Adrenal gland (tissue), 5 donors: ENCODE results near the gene RSPH3.

Source experiments
- POLR2A ChIP-seq, 2 donors: fragments of 450-650 bp; IDR thresholded peaks; one replicate each; pipeline ENCODE4 v1.6.1; 2017; ENCODE audit warnings: antibody characterized with exemption in 2 of 2, mild to moderate bottlenecking in 2 of 2, moderate library complexity in 1 of 2
- TF ChIP-seq, protein P1 (sequence below), 6 experiments: fragments of 450-650 bp in 4 of 6; fragments of 200-600 bp in 2 of 6; sonication (generic) in 1 of 6; IDR thresholded peaks; 1 replicate in 5 of 6; 2 replicates in 1 of 6; pipeline versions ENCODE4 v1.5.1 to v1.8.0; 2016 to 2021; ENCODE audit warnings: antibody characterized with exemption in 6 of 6, mild to moderate bottlenecking in 2 of 6, moderate library complexity in 1 of 6
- donor health status: DM: no; HTN: no; CAD: no.

DNA sequence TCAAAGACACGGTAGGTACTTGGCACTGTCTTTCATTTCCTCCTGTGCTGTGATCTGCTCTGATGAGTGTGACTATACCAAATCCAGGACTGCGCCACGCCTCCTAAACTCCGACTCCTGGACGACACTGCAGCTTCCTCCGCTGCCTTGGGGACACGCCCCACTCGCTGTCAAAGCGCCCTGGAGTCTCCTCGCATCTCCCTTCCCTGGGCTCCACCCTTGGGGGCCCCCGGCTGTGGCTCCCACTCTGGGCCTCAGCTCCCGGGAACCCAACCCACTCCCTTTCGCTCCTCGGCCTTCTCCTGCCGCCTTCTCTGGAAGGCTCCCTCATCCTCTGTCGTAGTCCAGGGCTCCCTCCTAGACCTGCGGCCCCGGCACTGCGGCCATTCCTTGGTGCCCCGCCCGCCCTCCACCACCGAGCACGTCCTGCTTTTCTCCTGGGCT, 61.2 kb downstream of the RSPH3 start:
- TF ChIP-seq, protein P1, sequence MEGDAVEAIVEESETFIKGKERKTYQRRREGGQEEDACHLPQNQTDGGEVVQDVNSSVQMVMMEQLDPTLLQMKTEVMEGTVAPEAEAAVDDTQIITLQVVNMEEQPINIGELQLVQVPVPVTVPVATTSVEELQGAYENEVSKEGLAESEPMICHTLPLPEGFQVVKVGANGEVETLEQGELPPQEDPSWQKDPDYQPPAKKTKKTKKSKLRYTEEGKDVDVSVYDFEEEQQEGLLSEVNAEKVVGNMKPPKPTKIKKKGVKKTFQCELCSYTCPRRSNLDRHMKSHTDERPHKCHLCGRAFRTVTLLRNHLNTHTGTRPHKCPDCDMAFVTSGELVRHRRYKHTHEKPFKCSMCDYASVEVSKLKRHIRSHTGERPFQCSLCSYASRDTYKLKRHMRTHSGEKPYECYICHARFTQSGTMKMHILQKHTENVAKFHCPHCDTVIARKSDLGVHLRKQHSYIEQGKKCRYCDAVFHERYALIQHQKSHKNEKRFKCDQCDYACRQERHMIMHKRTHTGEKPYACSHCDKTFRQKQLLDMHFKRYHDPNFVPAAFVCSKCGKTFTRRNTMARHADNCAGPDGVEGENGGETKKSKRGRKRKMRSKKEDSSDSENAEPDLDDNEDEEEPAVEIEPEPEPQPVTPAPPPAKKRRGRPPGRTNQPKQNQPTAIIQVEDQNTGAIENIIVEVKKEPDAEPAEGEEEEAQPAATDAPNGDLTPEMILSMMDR (IDR thresholded peaks at IDR 0.05), result no peak
- TF ChIP-seq POLR2A (IDR thresholded peaks at IDR 0.05), result no peak
